ENCODE measurements around the gene ZNF749. TPM values are rescaled to one million over a fixed set of nuclear protein-coding genes. Genes with fewer than 3 reads are reported as not detected.

Gene ZNF749
- total and polyA plus RNA-seq, 2 of the 8 experiments (the other 6 are each of a cell fraction or from before 2014, with no cell fraction given): 15.2 to 24.4 TPM

DNA sequence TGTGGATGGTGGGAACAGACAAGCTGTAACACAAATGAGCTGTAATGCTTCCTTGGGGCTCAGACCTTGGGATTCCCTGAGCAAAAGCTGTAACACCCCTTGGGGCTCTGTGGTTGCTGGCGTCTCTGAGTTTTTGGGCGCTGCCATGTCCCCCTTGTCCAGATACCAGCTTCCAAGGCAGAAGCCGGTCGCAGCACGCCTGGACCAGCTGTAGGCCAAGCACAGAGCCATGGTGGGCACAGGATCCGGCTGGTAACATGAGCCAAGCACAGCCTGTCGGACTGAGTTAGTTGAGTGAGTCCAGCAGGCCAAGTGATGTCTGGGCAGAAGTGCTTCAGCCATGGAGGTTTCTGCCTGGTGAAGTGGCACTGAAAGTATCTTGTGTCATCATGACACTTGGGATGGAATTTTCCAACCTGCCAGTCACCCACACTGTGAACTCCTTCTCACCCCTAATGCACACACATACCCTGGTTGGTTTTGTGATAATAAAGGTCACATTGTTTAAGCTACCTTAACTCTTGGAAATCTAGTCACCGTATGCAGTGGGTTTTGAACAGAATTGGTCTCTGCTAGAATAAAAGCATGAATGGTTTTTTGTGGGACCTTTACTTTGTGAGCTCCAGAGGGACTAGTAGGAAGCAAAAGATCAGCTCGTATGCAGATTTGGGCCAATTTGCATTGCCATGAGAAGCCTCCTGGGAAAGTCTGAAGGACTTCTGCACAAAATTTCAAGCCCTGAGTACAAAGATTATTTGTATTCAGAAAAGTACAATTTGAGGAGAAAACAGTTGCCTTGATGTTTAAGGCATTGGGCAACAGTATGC lies 31.2 kb upstream of the ZNF749 start (continued):
- TF ChIP-seq NANOG (IDR thresholded peaks at IDR 0.05; ENCODE audit: insufficient read depth, low read depth, low read length, poor library complexity, severe bottlenecking): no peak
- TF ChIP-seq, protein P1, sequence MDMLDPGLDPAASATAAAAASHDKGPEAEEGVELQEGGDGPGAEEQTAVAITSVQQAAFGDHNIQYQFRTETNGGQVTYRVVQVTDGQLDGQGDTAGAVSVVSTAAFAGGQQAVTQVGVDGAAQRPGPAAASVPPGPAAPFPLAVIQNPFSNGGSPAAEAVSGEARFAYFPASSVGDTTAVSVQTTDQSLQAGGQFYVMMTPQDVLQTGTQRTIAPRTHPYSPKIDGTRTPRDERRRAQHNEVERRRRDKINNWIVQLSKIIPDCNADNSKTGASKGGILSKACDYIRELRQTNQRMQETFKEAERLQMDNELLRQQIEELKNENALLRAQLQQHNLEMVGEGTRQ (IDR thresholded peaks at IDR 0.05; ENCODE audit: low read length): no peak
- no peak for TF ChIP-seq POLR2A (IDR thresholded peaks at IDR 0.05; ENCODE audit: control extremely low read depth in 1 of 2, low read depth in 2 of 2, low read length in 2 of 2)
- no peak for TF ChIP-seq ATF2 (IDR thresholded peaks at IDR 0.05; ENCODE audit: low read length)
- TF ChIP-seq FOSL1 (IDR thresholded peaks at IDR 0.05; ENCODE audit: insufficient read depth, low read depth, low read length): no peak
- TF ChIP-seq, protein P2, sequence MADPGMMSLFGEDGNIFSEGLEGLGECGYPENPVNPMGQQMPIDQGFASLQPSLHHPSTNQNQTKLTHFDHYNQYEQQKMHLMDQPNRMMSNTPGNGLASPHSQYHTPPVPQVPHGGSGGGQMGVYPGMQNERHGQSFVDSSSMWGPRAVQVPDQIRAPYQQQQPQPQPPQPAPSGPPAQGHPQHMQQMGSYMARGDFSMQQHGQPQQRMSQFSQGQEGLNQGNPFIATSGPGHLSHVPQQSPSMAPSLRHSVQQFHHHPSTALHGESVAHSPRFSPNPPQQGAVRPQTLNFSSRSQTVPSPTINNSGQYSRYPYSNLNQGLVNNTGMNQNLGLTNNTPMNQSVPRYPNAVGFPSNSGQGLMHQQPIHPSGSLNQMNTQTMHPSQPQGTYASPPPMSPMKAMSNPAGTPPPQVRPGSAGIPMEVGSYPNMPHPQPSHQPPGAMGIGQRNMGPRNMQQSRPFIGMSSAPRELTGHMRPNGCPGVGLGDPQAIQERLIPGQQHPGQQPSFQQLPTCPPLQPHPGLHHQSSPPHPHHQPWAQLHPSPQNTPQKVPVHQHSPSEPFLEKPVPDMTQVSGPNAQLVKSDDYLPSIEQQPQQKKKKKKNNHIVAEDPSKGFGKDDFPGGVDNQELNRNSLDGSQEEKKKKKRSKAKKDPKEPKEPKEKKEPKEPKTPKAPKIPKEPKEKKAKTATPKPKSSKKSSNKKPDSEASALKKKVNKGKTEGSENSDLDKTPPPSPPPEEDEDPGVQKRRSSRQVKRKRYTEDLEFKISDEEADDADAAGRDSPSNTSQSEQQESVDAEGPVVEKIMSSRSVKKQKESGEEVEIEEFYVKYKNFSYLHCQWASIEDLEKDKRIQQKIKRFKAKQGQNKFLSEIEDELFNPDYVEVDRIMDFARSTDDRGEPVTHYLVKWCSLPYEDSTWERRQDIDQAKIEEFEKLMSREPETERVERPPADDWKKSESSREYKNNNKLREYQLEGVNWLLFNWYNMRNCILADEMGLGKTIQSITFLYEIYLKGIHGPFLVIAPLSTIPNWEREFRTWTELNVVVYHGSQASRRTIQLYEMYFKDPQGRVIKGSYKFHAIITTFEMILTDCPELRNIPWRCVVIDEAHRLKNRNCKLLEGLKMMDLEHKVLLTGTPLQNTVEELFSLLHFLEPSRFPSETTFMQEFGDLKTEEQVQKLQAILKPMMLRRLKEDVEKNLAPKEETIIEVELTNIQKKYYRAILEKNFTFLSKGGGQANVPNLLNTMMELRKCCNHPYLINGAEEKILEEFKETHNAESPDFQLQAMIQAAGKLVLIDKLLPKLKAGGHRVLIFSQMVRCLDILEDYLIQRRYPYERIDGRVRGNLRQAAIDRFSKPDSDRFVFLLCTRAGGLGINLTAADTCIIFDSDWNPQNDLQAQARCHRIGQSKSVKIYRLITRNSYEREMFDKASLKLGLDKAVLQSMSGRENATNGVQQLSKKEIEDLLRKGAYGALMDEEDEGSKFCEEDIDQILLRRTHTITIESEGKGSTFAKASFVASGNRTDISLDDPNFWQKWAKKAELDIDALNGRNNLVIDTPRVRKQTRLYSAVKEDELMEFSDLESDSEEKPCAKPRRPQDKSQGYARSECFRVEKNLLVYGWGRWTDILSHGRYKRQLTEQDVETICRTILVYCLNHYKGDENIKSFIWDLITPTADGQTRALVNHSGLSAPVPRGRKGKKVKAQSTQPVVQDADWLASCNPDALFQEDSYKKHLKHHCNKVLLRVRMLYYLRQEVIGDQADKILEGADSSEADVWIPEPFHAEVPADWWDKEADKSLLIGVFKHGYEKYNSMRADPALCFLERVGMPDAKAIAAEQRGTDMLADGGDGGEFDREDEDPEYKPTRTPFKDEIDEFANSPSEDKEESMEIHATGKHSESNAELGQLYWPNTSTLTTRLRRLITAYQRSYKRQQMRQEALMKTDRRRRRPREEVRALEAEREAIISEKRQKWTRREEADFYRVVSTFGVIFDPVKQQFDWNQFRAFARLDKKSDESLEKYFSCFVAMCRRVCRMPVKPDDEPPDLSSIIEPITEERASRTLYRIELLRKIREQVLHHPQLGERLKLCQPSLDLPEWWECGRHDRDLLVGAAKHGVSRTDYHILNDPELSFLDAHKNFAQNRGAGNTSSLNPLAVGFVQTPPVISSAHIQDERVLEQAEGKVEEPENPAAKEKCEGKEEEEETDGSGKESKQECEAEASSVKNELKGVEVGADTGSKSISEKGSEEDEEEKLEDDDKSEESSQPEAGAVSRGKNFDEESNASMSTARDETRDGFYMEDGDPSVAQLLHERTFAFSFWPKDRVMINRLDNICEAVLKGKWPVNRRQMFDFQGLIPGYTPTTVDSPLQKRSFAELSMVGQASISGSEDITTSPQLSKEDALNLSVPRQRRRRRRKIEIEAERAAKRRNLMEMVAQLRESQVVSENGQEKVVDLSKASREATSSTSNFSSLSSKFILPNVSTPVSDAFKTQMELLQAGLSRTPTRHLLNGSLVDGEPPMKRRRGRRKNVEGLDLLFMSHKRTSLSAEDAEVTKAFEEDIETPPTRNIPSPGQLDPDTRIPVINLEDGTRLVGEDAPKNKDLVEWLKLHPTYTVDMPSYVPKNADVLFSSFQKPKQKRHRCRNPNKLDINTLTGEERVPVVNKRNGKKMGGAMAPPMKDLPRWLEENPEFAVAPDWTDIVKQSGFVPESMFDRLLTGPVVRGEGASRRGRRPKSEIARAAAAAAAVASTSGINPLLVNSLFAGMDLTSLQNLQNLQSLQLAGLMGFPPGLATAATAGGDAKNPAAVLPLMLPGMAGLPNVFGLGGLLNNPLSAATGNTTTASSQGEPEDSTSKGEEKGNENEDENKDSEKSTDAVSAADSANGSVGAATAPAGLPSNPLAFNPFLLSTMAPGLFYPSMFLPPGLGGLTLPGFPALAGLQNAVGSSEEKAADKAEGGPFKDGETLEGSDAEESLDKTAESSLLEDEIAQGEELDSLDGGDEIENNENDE (IDR thresholded peaks at IDR 0.05; ENCODE audit: insufficient replicate concordance, low read length): no peak
- TF ChIP-seq NRF1 (IDR thresholded peaks at IDR 0.05; ENCODE audit: low read depth, low read length): no peak
